CD4-positive, alpha-beta T cell (primary cell): ENCODE results near the gene ZNF385B. TPM values are rescaled to one million over a fixed set of nuclear protein-coding genes. Genes with fewer than 3 reads are reported as not detected.

ENCODE experiments used
- ATAC-seq: fragments of 200-7000 bp; cut with Tn5 transposase; one replicate; pipeline ENCODE4 v1.10.0; 2022; ENCODE audit warnings: mild to moderate bottlenecking; ENCODE audit not compliant: poor library complexity
- CTCF ChIA-PET: fragments of 350-600 bp; sonication (Branson Sonifier 250); formaldehyde crosslinking; loops from one replicate; lab custom pipeline; 2021; ENCODE audit warnings: antibody characterized with exemption, inconsistent platforms; lab: Charles Lee
- POLR2A ChIA-PET: fragments of 350-600 bp; sonication (Branson Sonifier 250); formaldehyde crosslinking; loops from one replicate; lab custom pipeline; 2021; ENCODE audit warnings: antibody characterized with exemption, inconsistent platforms; lab: Charles Lee
- DNase-seq, 14 experiments: peaks; one replicate each; pipeline ENCODE4 v3.0.0-alpha.2; 2013 to 2020; ENCODE audit warnings: mixed read lengths in 2 of 14
- H3K27ac ChIP-seq, 2 donors: one replicate each; pipeline versions ENCODE4 v1.5.1 to v1.7.0; 2013; ENCODE audit warnings: low read length in 2 of 2, low read depth in 1 of 2, mild to moderate bottlenecking in 1 of 2
- H3K27me3 ChIP-seq, 2 experiments: 1 replicate in 1 of 2; 2 replicates in 1 of 2; pipeline versions ENCODE4 v1.6.1 to v1.7.0; 2013; ENCODE audit warnings: low read length in 2 of 2, control low read depth in 1 of 2, mild to moderate bottlenecking in 1 of 2, moderate library complexity in 1 of 2; ENCODE audit not compliant: insufficient read depth in 2 of 2, control insufficient read depth in 1 of 2
- H3K36me3 ChIP-seq: one replicate; pipeline ENCODE4 v1.6.1; 2013; ENCODE audit warnings: low read length, control low read depth; ENCODE audit not compliant: insufficient read depth
- H3K4me1 ChIP-seq: one replicate; pipeline ENCODE4 v1.6.1; 2013; ENCODE audit warnings: low read length, control low read depth; ENCODE audit not compliant: insufficient read depth
- H3K4me3 ChIP-seq: one replicate; pipeline ENCODE4 v1.5.1; 2013; ENCODE audit warnings: mild to moderate bottlenecking, low read length, moderate library complexity
- H3K9me3 ChIP-seq, 2 experiments: 1 replicate in 1 of 2; 2 replicates in 1 of 2; pipeline versions ENCODE4 v1.6.1 to v1.7.0; 2013; ENCODE audit warnings: low read length in 2 of 2, mild to moderate bottlenecking in 2 of 2, control low read depth in 1 of 2, moderate library complexity in 1 of 2; ENCODE audit not compliant: control insufficient read depth in 1 of 2, insufficient read depth in 1 of 2
- H3K27ac Mint-ChIP-seq: one replicate; pipeline ENCODE4 v1.8.0; 2020; ENCODE audit warnings: mixed read lengths
- H3K27me3 Mint-ChIP-seq: one replicate; pipeline ENCODE4 v1.8.0; 2021; ENCODE audit warnings: mixed read lengths
- H3K36me3 Mint-ChIP-seq: one replicate; pipeline ENCODE4 v1.8.0; 2021; ENCODE audit warnings: low read depth, mixed read lengths
- H3K4me1 Mint-ChIP-seq: one replicate; pipeline ENCODE4 v1.8.0; 2021; ENCODE audit warnings: low read depth, mixed read lengths
- H3K4me3 Mint-ChIP-seq: one replicate; pipeline ENCODE4 v1.8.0; 2020; ENCODE audit warnings: mild to moderate bottlenecking, mixed read lengths
- H3K9me3 Mint-ChIP-seq: one replicate; pipeline ENCODE4 v1.8.0; 2020; ENCODE audit warnings: mixed read lengths
- CTCF ChIP-seq: fragments of 200-600 bp; IDR thresholded peaks from one replicate; pipeline ENCODE4 v1.8.0; 2022; ENCODE audit warnings: antibody characterized with exemption, mild to moderate bottlenecking
- intact Hi-C, 2 experiments: fragments of 100-400 bp; cut with DNase I in 1 of 2; cut with micrococcal nuclease in 1 of 2; formaldehyde crosslinking; loops; one replicate each; pipeline versions ENCODE4 v1.15.1 to v1.9.0; 2023 to 2025; cut with DNase I, micrococcal nuclease
- total RNA-seq, 174 experiments: library from RNA in 2 of 174; stranded (reverse) in 2 of 174; gene quantifications; one replicate each; pipeline ENCODE4 v1.2.3 and lab custom pipeline; 2021 to 2026

The ZNF385B gene
- total RNA-seq, 2 experiments from 2014 or later = not detected

GRCh38 chr2:179538406-179539123 lies 322.8 kb downstream of the ZNF385B start:
- CTCF ChIA-PET = no interaction called here
- intact Hi-C loops = no loop called here

GRCh38 chr2:179536185-179536584 lies 325.2 kb downstream of the ZNF385B start:
- H3K9me3 ChIP-seq = peaks cover 0 to 3% of the 10 kb centered on the region in 2 experiments
- Mint-ChIP-seq H3K36me3 (no peaks in the 10 kb centered on the region), H3K4me1 (no peaks in the 10 kb centered on the region), H3K27me3 (no peaks in the 10 kb centered on the region), H3K27ac (no peak overlapping the region), H3K4me3 (no peak overlapping the region), H3K9me3 (peaks cover 6% of the 10 kb centered on the region)
- H3K4me1 ChIP-seq = no peaks in the 10 kb centered on the region
- H3K27ac ChIP-seq = no peak overlapping the region
- H3K27me3 ChIP-seq = no peaks in the 10 kb centered on the region
- no peaks in the 10 kb centered on the region for H3K36me3 ChIP-seq
- CTCF ChIA-PET = no interaction called here
- POLR2A ChIA-PET = no interaction called here
- DNase-seq (no peak), ATAC-seq (no peak)
- no peak for TF ChIP-seq CTCF
- no peak overlapping the region for H3K4me3 ChIP-seq
- intact Hi-C loops = no loop called here

More at GRCh38 chr2:179538406-179539123, 322.8 kb downstream of the ZNF385B start:
- Mint-ChIP-seq H3K4me3 (no peak overlapping the region), H3K27ac (no peak overlapping the region), H3K27me3 (no peaks in the 10 kb centered on the region), H3K36me3 (no peaks in the 10 kb centered on the region), H3K4me1 (no peaks in the 10 kb centered on the region), H3K9me3 (peaks cover 6% of the 10 kb centered on the region)
- H3K36me3 ChIP-seq = no peaks in the 10 kb centered on the region
- ATAC-seq (no peak), DNase-seq (no peak)
- H3K4me1 ChIP-seq = no peaks in the 10 kb centered on the region
- POLR2A ChIA-PET = no interaction called here
- H3K4me3 ChIP-seq = no peak overlapping the region
- H3K9me3 ChIP-seq = peaks cover 0 to 3% of the 10 kb centered on the region in 2 experiments
- H3K27ac ChIP-seq = no peak overlapping the region
- no peak for TF ChIP-seq CTCF
- H3K27me3 ChIP-seq = no peaks in the 10 kb centered on the region

- H3K27me3 Mint-ChIP-seq = no peaks in the 10 kb centered on the region
- no peak overlapping the region for H3K27ac Mint-ChIP-seq
- Histone ChIP-seq H3K36me3 (no peaks in the 10 kb centered on the region), H3K27me3 (no peaks in the 10 kb centered on the region), H3K4me3 (no peak overlapping the region), H3K27ac (no peak overlapping the region), H3K9me3 (no peaks in the 10 kb centered on the region), H3K4me1 (no peaks in the 10 kb centered on the region)
- no peak for TF ChIP-seq CTCF
- DNase-seq (no peak), ATAC-seq (no peak)
- H3K36me3 Mint-ChIP-seq = no peaks in the 10 kb centered on the region
- H3K9me3 Mint-ChIP-seq = peaks cover 3% of the 10 kb centered on the region
- no peaks in the 10 kb centered on the region for H3K4me1 Mint-ChIP-seq
- ChIA-PET POLR2A (no interaction called here), CTCF (no interaction called here)
- H3K4me3 Mint-ChIP-seq = no peak overlapping the region
- intact Hi-C loops = no loop called here
These were observed 327.5 kb downstream of the ZNF385B start for GRCh38 chr2:179533875-179534274.
